ENCODE results near the gene C9orf72. TPM values are rescaled to one million over a fixed set of nuclear protein-coding genes. Genes with fewer than 3 reads are reported as not detected.
A peak's percentile ranks its signal among the peaks of the same experiment; 100 is the strongest.

Gene C9orf72
- total RNA-seq, 1 experiment from 2014 or later = 2.0 TPM

DNA sequence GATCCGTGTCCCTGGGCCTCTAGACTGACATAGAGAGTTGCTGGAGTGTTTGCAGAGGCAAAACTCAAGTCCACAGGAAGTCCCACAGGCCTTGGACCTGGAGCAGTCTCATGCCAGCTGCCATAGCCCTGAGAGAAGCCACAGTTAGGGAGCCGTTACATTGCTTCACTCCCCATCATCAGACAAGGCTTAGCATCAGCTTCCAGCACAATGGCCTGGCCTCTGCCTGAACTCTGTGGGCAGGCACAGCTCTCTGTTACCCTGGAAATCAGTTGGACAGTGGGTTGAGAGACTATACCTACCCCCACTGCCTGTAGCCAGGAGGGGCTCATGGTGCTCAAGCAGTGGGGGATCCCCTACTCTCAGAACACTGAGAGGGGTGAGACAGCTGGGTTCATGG is 16.2 kb upstream of the C9orf72 start:
- DNase-seq = no peak
- no peak overlapping the region for H3K4me3 ChIP-seq
- no peaks in the 10 kb centered on the region for H3K9me3 ChIP-seq

DNA sequence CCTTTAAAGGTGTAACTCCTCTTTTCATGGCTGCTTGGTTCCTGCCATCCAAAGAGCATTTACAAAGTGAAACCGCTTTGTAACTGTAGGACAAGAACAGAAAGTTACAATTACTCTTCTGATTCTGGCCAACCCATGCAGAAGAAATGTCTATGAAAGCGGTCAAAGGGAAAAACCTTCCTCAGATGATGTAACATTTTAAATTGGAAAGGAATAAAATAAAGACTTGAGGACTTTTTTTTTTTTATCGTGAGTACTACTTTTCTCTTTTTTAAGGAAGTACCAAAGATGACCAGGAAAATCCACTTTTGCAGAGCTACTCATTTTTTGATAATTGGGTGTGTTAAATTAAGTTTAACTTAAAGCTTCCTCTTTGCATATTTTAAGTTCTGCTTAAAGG is 13.0 kb upstream of the C9orf72 start:
- no peak for DNase-seq
- no peak overlapping the region for H3K4me3 ChIP-seq
- H3K9me3 ChIP-seq = no peaks in the 10 kb centered on the region
- no peaks in the 10 kb centered on the region for H3K36me3 ChIP-seq
- H3K27me3 ChIP-seq = no peaks in the 10 kb centered on the region

More for the DNA sequence above, 16.2 kb upstream of the C9orf72 start:
- no peaks in the 10 kb centered on the region for H3K27me3 ChIP-seq
- no peaks in the 10 kb centered on the region for H3K36me3 ChIP-seq

GRCh38 chr9:27584931-27585330 is 11.7 kb upstream of the C9orf72 start:
- Histone ChIP-seq H3K36me3 (no peaks in the 10 kb centered on the region), H3K9me3 (no peaks in the 10 kb centered on the region), H3K4me3 (no peak overlapping the region), H3K27me3 (no peaks in the 10 kb centered on the region)
- no peak for DNase-seq

DNA sequence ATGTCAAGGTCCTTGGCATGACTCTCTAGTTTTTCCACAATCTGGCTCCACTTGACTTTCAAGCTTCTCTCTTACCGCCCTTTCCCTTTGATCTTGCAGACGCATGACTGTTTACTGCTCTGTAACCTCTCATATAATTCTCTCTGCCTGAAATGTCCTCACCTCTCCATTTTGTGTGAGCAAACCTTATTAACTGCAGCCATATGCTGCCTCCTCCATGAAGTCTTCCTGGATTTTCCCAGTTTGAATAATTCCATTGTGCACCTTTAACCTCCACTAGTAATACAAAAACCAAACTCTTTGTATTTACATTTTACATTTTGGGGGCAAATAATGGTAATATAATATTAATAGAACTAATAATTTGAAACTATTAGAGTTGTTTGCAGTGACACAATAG is 9.5 kb upstream of the C9orf72 start:
- H3K4me3 ChIP-seq = no peak overlapping the region
- no peaks in the 10 kb centered on the region for H3K27me3 ChIP-seq
- no peaks in the 10 kb centered on the region for H3K36me3 ChIP-seq
- no peak for DNase-seq
- no peaks in the 10 kb centered on the region for H3K9me3 ChIP-seq

- no peaks in the 10 kb centered on the region for H3K36me3 ChIP-seq
- H3K9me3 ChIP-seq = no peaks in the 10 kb centered on the region
- no peaks in the 10 kb centered on the region for H3K27me3 ChIP-seq
- no peak overlapping the region for H3K4me3 ChIP-seq
- no peak for DNase-seq
These were observed 8.5 kb upstream of the C9orf72 start for GRCh38 chr9:27581826-27582225.

- peak; percentile 87 for DNase-seq
- Histone ChIP-seq H3K9me3 (no peaks in the 10 kb centered on the region), H3K4me3 (peak overlapping the region; percentile 64), H3K27me3 (no peaks in the 10 kb centered on the region), H3K36me3 (no peaks in the 10 kb centered on the region)
These were observed 631 bp upstream of the C9orf72 start for GRCh38 chr9:27573634-27574590.

- H3K27me3 ChIP-seq = no peaks in the 10 kb centered on the region
- no peaks in the 10 kb centered on the region for H3K36me3 ChIP-seq
- peak overlapping the region; percentile 64 for H3K4me3 ChIP-seq
- DNase-seq = no peak
- no peaks in the 10 kb centered on the region for H3K9me3 ChIP-seq
These were observed 739 bp downstream of the C9orf72 start for GRCh38 chr9:27572566-27572917.

DNA sequence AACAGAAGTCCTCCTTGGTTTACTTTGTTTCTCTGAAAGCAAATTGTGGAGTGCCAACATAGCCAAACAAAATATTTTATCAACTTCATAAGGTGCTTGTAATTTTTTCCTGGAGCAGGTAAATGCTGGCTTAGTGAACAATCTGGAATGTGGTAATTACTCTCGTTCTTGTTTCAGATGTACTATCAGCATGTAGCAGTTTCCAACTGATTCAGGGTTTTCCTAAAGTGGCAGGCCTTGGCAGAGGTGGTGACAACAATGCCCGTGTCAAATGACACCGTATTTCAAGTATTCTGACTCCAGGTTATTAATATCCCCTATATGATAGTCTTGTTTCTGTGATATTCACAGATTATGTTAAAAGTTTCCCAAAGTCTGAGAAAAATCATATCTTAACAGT is 1.2 kb downstream of the C9orf72 start:
- Histone ChIP-seq H3K36me3 (no peaks in the 10 kb centered on the region), H3K9me3 (no peaks in the 10 kb centered on the region), H3K27me3 (no peaks in the 10 kb centered on the region), H3K4me3 (no peak overlapping the region)
- no peak for DNase-seq

GRCh38 chr9:27571011-27571410 is 2.3 kb downstream of the C9orf72 start:
- no peak overlapping the region for H3K4me3 ChIP-seq
- DNase-seq = no peak
- H3K27me3 ChIP-seq = no peaks in the 10 kb centered on the region
- no peaks in the 10 kb centered on the region for H3K9me3 ChIP-seq
- no peaks in the 10 kb centered on the region for H3K36me3 ChIP-seq

- Histone ChIP-seq H3K36me3 (no peaks in the 10 kb centered on the region), H3K4me3 (no peak overlapping the region), H3K9me3 (no peaks in the 10 kb centered on the region), H3K27me3 (no peaks in the 10 kb centered on the region)
- DNase-seq = no peak
These were observed 3.9 kb downstream of the C9orf72 start for GRCh38 chr9:27569406-27569805.

DNA sequence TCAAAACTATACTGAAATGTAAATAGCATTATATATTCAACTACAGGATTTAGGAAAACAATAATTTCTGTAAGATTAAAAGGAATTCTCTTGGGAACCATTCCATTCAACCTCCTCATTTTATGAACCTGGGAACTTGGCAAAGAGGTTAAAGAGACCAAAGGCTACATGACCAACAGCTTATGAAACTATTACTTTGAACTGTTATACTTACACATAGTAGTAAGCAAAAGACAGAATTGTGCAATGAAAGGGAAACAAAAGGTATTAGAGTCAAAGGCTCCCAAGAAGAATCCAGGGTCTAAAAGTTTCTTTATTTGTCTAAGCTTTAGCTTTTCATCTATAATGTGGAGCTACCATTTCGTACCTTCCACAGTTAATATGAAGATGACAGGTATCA is 7.2 kb downstream of the C9orf72 start:
- no peak overlapping the region for H3K4me3 ChIP-seq
- H3K9me3 ChIP-seq = no peaks in the 10 kb centered on the region
- no peak for DNase-seq
- H3K36me3 ChIP-seq = no peaks in the 10 kb centered on the region
- no peaks in the 10 kb centered on the region for H3K27me3 ChIP-seq

DNA sequence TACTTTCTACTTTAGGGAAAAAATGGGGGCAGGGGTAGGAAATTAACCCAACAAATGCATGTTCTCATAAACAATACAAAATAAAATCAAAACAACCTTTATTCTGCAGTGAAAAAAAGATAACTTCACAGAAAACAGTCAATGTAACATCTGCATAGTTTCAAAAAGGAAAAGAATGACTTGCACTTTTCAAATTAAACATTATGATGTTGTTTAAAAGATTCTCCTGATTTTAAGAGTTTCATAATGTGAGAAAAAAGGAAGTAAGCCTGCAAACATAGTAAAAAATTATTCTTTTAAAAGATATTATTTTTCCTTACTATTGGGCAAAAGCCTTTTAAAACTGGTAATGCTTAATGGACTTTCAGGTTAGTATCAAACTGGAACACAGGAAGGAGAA is 7.6 kb downstream of the C9orf72 start:
- Histone ChIP-seq H3K36me3 (no peaks in the 10 kb centered on the region), H3K4me3 (no peak overlapping the region), H3K9me3 (no peaks in the 10 kb centered on the region), H3K27me3 (no peaks in the 10 kb centered on the region)
- no peak for DNase-seq

GRCh38 chr9:27564670-27565069 is 8.6 kb downstream of the C9orf72 start:
- Histone ChIP-seq H3K4me3 (no peak overlapping the region), H3K36me3 (no peaks in the 10 kb centered on the region), H3K9me3 (no peaks in the 10 kb centered on the region), H3K27me3 (no peaks in the 10 kb centered on the region)
- no peak for DNase-seq

- Histone ChIP-seq H3K36me3 (no peaks in the 10 kb centered on the region), H3K27me3 (no peaks in the 10 kb centered on the region), H3K4me3 (no peak overlapping the region), H3K9me3 (no peaks in the 10 kb centered on the region)
- no peak for DNase-seq
These were observed 9.4 kb downstream of the C9orf72 start for GRCh38 chr9:27563738-27564430.

DNA sequence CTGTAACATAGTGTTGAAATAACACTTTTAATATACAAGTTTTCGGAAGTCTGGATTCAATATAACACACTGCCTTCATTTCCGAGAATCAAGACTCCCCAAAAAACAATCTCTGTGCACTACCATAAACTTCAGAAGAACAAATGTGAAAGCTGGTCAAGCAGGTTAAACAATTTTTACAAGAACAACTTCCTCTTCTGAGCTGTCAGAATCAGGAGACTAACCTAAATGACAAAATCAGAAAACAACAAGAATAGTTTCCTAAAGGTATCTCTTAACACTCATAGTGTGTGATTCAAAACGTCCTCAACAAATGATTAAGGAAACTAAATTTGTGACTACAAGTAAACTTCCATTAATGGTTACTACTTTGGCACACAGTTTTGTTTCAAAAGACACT is 11.6 kb downstream of the C9orf72 start:
- Histone ChIP-seq H3K4me3 (no peak overlapping the region), H3K27me3 (no peaks in the 10 kb centered on the region), H3K36me3 (no peaks in the 10 kb centered on the region)

DNA sequence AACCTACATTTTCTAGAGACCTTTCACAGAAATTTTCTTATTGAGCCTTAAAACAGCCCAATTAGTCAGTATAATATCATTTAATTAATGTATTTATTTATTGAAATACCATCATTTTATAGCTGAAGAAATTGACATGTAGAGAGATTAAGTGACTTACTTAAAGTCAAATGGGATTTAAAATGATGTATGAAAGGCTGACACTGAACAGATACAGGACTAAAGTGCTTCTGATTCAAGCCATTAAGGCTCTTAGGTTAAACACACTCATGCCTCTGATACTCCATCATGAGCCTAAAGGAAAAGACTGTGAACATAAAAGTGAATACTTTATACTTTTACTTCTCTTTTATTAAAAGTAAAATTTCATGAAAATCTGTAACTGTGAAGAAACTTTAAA is 12.8 kb downstream of the C9orf72 start:
- H3K36me3 ChIP-seq = no peaks in the 10 kb centered on the region
- no peak for DNase-seq
- no peaks in the 10 kb centered on the region for H3K27me3 ChIP-seq
- H3K9me3 ChIP-seq = no peaks in the 10 kb centered on the region
- H3K4me3 ChIP-seq = no peak overlapping the region

More for the DNA sequence above, 11.6 kb downstream of the C9orf72 start:
- H3K9me3 ChIP-seq = no peaks in the 10 kb centered on the region
- no peak for DNase-seq

DNA sequence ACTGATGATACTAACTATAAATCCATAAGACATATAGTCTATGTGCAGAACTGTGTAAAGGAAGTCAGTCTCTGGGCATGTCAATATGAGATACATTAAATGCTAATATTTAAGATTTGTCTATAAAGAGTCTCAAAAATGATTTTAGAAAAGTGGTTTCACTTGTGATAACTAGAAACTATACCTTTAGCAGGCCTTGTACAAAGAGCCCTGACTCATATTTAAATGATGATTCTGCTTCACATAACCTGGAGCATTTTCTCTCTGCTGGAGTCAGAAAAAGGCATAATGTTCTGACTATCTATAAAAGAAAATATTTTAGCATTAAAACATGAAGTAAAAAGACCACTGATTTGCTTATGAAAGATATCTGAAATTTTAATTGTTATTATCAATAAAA is 15.0 kb downstream of the C9orf72 start:
- DNase-seq = no peak
- H3K9me3 ChIP-seq = no peaks in the 10 kb centered on the region
- no peaks in the 10 kb centered on the region for H3K36me3 ChIP-seq
- H3K4me3 ChIP-seq = no peak overlapping the region
- H3K27me3 ChIP-seq = no peaks in the 10 kb centered on the region

DNA sequence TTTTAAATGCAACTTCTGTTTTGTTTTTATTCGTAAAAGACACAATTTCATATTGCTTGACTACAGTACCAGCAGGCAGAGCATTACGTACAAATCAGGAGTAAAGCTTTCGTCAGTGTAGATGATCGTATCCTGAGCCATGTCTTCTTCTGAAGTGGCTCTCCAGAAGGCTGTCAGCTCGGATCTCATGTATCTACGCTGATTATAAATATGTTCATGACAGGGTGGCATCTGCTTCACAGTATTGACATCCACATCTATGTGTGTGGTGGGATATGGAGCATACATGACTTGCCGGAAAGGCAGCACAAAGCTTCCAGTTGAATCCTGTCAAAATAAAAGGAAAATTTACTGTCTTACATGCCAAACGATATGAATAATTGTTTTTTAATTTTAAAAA is 16.8 kb downstream of the C9orf72 start:
- no peak for DNase-seq
- no peak overlapping the region for H3K4me3 ChIP-seq
- no peaks in the 10 kb centered on the region for H3K36me3 ChIP-seq
- H3K9me3 ChIP-seq = no peaks in the 10 kb centered on the region
- H3K27me3 ChIP-seq = no peaks in the 10 kb centered on the region

Data from MG63 (cell line).